Measurements from ENCODE around the gene CYP27C1.

- TF ChIP-seq CTCF (IDR thresholded peaks at IDR 0.05 in 2 of 3, conservative IDR thresholded peaks at IDR 0.05 in 1 of 3; ENCODE audit: borderline replicate concordance in 1 of 3, insufficient read depth in 1 of 3, low read depth in 2 of 3, low read length in 2 of 3) (no peak), YY1 (IDR thresholded peaks at IDR 0.05; ENCODE audit: extremely low read depth, insufficient replicate concordance, low read depth, low read length) (no peak), POLR2AphosphoS5 (IDR thresholded peaks at IDR 0.05; ENCODE audit: low read depth, low read length) (no peak), CEBPB (IDR thresholded peaks at IDR 0.05; ENCODE audit: low read depth) (no peak), JUND (IDR thresholded peaks at IDR 0.05) (no peak), SP1 (IDR thresholded peaks at IDR 0.05; ENCODE audit: low read depth) (no peak), POLR2A (IDR thresholded peaks at IDR 0.05; ENCODE audit: borderline replicate concordance, extremely low read depth, insufficient read depth, insufficient read length) (no peak), REST (IDR thresholded peaks at IDR 0.05; ENCODE audit: low read depth) (no peak), EZH2 (IDR thresholded peaks at IDR 0.05) (no peak), EZH2phosphoT487 (IDR thresholded peaks at IDR 0.05; ENCODE audit: borderline replicate concordance) (no peak), ZNF274 (IDR thresholded peaks at IDR 0.05; ENCODE audit: low read depth, low read length) (no peak)
Observed at GRCh38 chr2:127196549-127196948, 23.6 kb downstream of the CYP27C1 start.
